ENCODE data around the gene PIR.

PIR gene

DNA sequence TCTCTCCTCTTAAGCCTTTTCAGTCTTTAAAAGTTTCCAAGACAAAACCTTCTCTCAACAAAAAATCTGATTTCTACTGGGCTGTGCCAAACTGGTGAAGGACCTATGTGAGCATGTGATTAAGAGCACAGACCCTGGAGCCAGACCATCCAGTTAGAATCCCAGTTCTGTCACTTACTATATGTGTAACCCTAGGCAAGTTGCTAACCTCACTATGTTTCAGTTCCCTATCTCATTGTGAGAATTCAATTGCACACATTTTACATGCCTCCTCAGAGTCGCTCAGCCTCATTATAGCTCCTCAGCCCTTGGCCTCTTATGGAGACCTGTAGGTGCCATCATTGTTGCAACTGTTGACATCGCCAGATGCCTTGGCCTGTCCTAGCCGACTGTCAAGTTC, 54.8 kb downstream of the PIR start:
- DNase-seq (ENCODE audit: low spot score): no peak

DNA sequence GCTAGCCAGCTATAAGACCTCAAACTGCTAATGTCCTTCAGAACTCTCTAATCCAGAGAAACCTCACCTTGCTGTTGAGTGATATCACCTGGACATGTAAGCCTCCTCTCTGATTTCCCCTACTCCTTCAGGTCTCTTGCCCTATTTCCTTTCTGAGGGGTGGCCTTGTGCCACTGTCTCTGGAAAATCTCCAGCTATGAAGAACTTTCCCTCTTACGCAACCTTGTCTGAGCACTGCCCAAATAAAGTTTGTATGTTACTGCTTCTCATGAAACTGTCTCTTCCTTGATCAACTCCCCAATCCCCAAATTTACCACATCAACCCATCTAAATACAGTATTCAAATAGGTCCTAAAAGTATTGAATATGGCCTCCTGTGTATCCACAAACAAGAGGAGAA, 55.4 kb downstream of the PIR start:
- TF ChIP-seq, protein P1, sequence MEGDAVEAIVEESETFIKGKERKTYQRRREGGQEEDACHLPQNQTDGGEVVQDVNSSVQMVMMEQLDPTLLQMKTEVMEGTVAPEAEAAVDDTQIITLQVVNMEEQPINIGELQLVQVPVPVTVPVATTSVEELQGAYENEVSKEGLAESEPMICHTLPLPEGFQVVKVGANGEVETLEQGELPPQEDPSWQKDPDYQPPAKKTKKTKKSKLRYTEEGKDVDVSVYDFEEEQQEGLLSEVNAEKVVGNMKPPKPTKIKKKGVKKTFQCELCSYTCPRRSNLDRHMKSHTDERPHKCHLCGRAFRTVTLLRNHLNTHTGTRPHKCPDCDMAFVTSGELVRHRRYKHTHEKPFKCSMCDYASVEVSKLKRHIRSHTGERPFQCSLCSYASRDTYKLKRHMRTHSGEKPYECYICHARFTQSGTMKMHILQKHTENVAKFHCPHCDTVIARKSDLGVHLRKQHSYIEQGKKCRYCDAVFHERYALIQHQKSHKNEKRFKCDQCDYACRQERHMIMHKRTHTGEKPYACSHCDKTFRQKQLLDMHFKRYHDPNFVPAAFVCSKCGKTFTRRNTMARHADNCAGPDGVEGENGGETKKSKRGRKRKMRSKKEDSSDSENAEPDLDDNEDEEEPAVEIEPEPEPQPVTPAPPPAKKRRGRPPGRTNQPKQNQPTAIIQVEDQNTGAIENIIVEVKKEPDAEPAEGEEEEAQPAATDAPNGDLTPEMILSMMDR (IDR thresholded peaks at IDR 0.05; ENCODE audit: extremely low read depth, insufficient read depth, missing control alignments): no peak
- DNase-seq (ENCODE audit: low spot score): no peak
- in situ Hi-C loops (cut with MboI; ENCODE audit: low pct_unique_long_range_greater_than_20kb, low sequenced_read_pairs, unreplicated experiment): no loop called here

More for the DNA sequence above, 54.8 kb downstream of the PIR start:
- in situ Hi-C loops (cut with MboI; ENCODE audit: low pct_unique_long_range_greater_than_20kb, low sequenced_read_pairs, unreplicated experiment): no loop called here
- TF ChIP-seq, protein P1 (IDR thresholded peaks at IDR 0.05; ENCODE audit: extremely low read depth, insufficient read depth, missing control alignments): no peak

- TF ChIP-seq, protein P1 (IDR thresholded peaks at IDR 0.05; ENCODE audit: extremely low read depth, insufficient read depth, missing control alignments): no peak
- in situ Hi-C loops (cut with MboI; ENCODE audit: low pct_unique_long_range_greater_than_20kb, low sequenced_read_pairs, unreplicated experiment): no loop called here
- no peak for DNase-seq (ENCODE audit: low spot score)
Measured at GRCh38 chrX:15435836-15436619, 57.1 kb downstream of the PIR start.

GRCh38 chrX:15434205-15434604, 58.9 kb downstream of the PIR start:
- DNase-seq (ENCODE audit: low spot score): no peak
- in situ Hi-C loops (cut with MboI; ENCODE audit: low pct_unique_long_range_greater_than_20kb, low sequenced_read_pairs, unreplicated experiment): no loop called here
- TF ChIP-seq, protein P1 (IDR thresholded peaks at IDR 0.05; ENCODE audit: extremely low read depth, insufficient read depth, missing control alignments): no peak

DNA sequence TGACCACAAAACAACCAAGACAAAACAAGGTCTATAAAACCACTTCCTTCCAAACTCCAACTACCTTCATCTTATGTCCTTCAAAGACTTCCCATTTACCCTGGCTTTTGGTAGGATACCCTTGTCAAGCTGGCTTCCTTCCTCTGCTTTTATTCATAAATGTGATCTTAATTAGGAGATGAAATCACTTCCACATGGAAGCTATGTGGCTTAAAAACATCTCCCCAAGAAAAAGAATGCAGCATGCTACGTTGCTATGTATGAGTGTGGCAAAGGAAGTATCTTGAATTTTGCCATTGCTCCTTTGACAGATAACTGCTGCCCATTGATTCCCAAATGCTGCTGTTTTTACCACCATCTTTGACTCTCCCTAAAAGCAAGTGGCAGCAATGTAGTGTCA, 62.5 kb downstream of the PIR start:
- TF ChIP-seq, protein P1 (IDR thresholded peaks at IDR 0.05; ENCODE audit: extremely low read depth, insufficient read depth, missing control alignments): no peak
- in situ Hi-C loops (cut with MboI; ENCODE audit: low pct_unique_long_range_greater_than_20kb, low sequenced_read_pairs, unreplicated experiment): no loop called here
- no peak for DNase-seq (ENCODE audit: low spot score)

DNA sequence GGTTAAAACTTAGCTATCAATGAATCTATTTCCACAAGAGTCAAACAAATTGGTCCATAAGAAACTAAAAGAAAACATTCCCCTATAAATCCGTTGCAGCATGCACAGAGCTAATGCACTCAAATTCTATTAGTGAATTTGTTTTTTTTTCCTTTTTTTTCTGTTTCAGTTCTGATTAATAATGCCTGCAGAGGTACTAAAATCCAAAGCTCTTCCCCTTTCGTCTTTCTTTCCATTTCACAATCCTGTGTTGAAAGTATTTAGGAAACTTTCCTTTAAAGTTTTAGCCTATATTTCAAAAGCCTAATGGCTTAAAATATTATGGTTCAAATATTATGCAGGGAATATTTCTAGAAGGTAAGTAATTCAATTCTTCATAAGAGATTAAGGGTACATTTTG, 63.1 kb downstream of the PIR start:
- TF ChIP-seq, protein P1 (IDR thresholded peaks at IDR 0.05; ENCODE audit: extremely low read depth, insufficient read depth, missing control alignments): no peak

More for the DNA sequence above, 63.1 kb downstream of the PIR start:
- DNase-seq (ENCODE audit: low spot score): no peak
- in situ Hi-C loops (cut with MboI; ENCODE audit: low pct_unique_long_range_greater_than_20kb, low sequenced_read_pairs, unreplicated experiment): no loop called here

All from GM13977 (cell line).